A549 treated with Mapracorat at 1 μM for 4 hours (cell line): ENCODE measurements around the gene CEP170B. TPM values are rescaled to one million over a fixed set of nuclear protein-coding genes. Genes with fewer than 3 reads are reported as not detected.

ENCODE experiments used
- total RNA-seq: library from RNA; stranded (reverse); fragments of 200-300 nt; extraction: Qiagen RNA extraction; gene quantifications from 5 replicates; pipeline ENCODE4 v1.2.3, GENCODE V29; 2022

Gene CEP170B
- 16.6 to 29.4 TPM (median 25.2 TPM) in 5 replicates for total RNA-seq

GRCh38 chr14:104865081-104865630, at the start of gene CEP170B:
TSS of gene CEP170B (plus strand) at chr14:104865268. CDS start at chr14:104868451, 3,183 bp downstream.

GRCh38 chr14:104924421-104925213, 59.5 kb downstream of the CEP170B start, which contains the start of gene PLD4:
TSS of gene PLD4 (plus strand) at chr14:104924879. CDS start at chr14:104927141, 2,262 bp downstream.

Other genes with a start within 250 kb of the CEP170B start
- 73.6 to 134 TPM (median 129 TPM) in 5 replicates for gene INF2, start 175.7 kb upstream of the CEP170B start, total RNA-seq
- 6.2 to 8.0 TPM (median 6.4 TPM) in 5 replicates for gene ADSS1, start 141.0 kb upstream of the CEP170B start, total RNA-seq
- 118 to 223 TPM (median 201 TPM) in 5 replicates for gene SIVA1, start 112.1 kb upstream of the CEP170B start, total RNA-seq
- gene AKT1, start 69.5 kb upstream of the CEP170B start, total RNA-seq: 82.5 to 118 TPM (median 104 TPM) in 5 replicates
- 2.3 to 3.3 TPM (median 3.1 TPM) in 5 replicates for gene ZBTB42, start 64.2 kb upstream of the CEP170B start, total RNA-seq
- gene PLD4, start 59.6 kb downstream of the CEP170B start, total RNA-seq: 0.09 to 0.26 TPM in 2 of 5 replicates, not detected in the others
- 204 to 245 TPM (median 216 TPM) in 5 replicates for gene AHNAK2, start 113.1 kb downstream of the CEP170B start, total RNA-seq
- gene CLBA1, start 120.5 kb downstream of the CEP170B start, total RNA-seq: 13.9 to 17.3 TPM (median 16.7 TPM) in 5 replicates
- 43.4 to 55.1 TPM (median 53.2 TPM) in 5 replicates for gene CDCA4, start 155.8 kb downstream of the CEP170B start, total RNA-seq
- 0.40 to 0.70 TPM (median 0.56 TPM) in 5 replicates for gene GPR132, start 200.2 kb downstream of the CEP170B start, total RNA-seq